Measurements from ENCODE around the gene GRPEL2. TPM values are rescaled to one million over a fixed set of nuclear protein-coding genes. Genes with fewer than 3 reads are reported as not detected.

Gene GRPEL2
- total and polyA plus RNA-seq, 2 donors (not counting 3 experiments of a cell fraction or from before 2014, with no cell fraction given) = 7.6 to 32.5 TPM

DNA sequence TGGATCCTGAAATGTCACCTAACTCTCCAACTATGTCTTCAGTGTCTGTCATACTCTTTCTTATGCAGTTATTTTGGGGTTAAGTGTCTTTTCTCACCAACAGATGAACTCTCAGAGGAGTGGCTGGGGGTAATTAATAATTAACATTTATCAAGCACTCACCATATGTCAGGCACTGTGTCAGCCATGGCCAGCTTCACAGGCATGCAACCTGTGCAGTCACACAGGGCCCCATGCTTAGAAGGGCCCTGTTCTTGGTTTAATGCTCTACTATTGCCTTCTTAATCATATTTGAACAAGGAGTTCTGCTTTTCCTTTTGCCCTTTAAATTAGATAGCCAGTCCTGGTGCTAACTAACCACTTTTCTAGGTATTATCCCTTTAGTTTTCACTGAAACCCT, 3.4 kb upstream of the GRPEL2 start:
- dilution Hi-C loops (cut with MboI; ENCODE audit: extremely low pct_ligation_motif_present, low sequenced_read_pairs) = no loop called here
- peak overlapping the region; percentile 23 for H2AFZ ChIP-seq (ENCODE audit: low read depth, low read length)
- peaks cover 17% of the 10 kb centered on the region for H3K4me1 ChIP-seq (ENCODE audit: control insufficient read depth, extremely low read depth, insufficient read depth, low read length)
- H3K4me3 ChIP-seq (replicated peaks in 1 of 3; ENCODE audit: insufficient read depth in 1 of 3, low read depth in 1 of 3, low read length in 3 of 3) = no peak overlapping the region
- ChIA-PET POLR2A (no interaction called here), CTCF (interaction anchor here (0.6 to 2.2 kb wide), 6 partner anchors 10 to 92 kb away, joined by 3 to 8 read pairs (median 4); no protein-coding TSS in a partner anchor)
- FAIRE-seq = no peak
- peaks cover 3 to 5% of the 10 kb centered on the region in 2 experiments for H3K36me3 ChIP-seq (ENCODE audit: control insufficient read depth in 2 of 2, extremely low read depth in 1 of 2, insufficient read depth in 2 of 2, low read length in 2 of 2)
- H4K20me1 ChIP-seq (replicated peaks; ENCODE audit: control insufficient read depth, extremely low read depth, insufficient read depth, low read length) = no peaks in the 10 kb centered on the region
- peaks cover 10% of the 10 kb centered on the region for H3K79me2 ChIP-seq (ENCODE audit: control insufficient read depth, insufficient read depth, low read length)
- H3K27ac ChIP-seq (ENCODE audit: insufficient read depth, low read depth, low read length) = no peak overlapping the region
- intact Hi-C loops (cut with micrococcal nuclease) = loop anchor here (10.0 kb wide), 1 partner anchor 207 kb away; no protein-coding TSS in a partner anchor
- no peaks in the 10 kb centered on the region for H3K9me3 ChIP-seq (replicated peaks; ENCODE audit: control insufficient read depth, insufficient read depth, low read length)
- BruUV-seq (replicated peaks) = no TSS peak
- H3K27me3 ChIP-seq (ENCODE audit: control insufficient read depth in 2 of 2, insufficient read depth in 2 of 2, low read length in 2 of 2) = no peaks in the 10 kb centered on the region
- H3K4me2 ChIP-seq (ENCODE audit: insufficient read depth, low read length) = no peak overlapping the region
- TF ChIP-seq MYC (IDR thresholded peaks at IDR 0.05; ENCODE audit: low read depth, low read length) = no peak
- TF ChIP-seq POLR2AphosphoS5 (IDR thresholded peaks at IDR 0.05; ENCODE audit: insufficient read depth, low read depth, low read length) = no peak
- TF ChIP-seq, protein P1, sequence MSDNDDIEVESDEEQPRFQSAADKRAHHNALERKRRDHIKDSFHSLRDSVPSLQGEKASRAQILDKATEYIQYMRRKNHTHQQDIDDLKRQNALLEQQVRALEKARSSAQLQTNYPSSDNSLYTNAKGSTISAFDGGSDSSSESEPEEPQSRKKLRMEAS (IDR thresholded peaks at IDR 0.05; ENCODE audit: insufficient read depth, insufficient read length) = no peak
- no peak for TF ChIP-seq GATA2 (IDR thresholded peaks at IDR 0.05; ENCODE audit: insufficient read depth, insufficient read length, low read depth, low read length)
- TF ChIP-seq JUN (IDR thresholded peaks at IDR 0.05; ENCODE audit: borderline replicate concordance, insufficient read depth, insufficient read length, low read depth) = no peak
- TF ChIP-seq FOS (IDR thresholded peaks at IDR 0.05; ENCODE audit: borderline replicate concordance, insufficient read depth, low read length) = no peak
- TF ChIP-seq, protein P2, sequence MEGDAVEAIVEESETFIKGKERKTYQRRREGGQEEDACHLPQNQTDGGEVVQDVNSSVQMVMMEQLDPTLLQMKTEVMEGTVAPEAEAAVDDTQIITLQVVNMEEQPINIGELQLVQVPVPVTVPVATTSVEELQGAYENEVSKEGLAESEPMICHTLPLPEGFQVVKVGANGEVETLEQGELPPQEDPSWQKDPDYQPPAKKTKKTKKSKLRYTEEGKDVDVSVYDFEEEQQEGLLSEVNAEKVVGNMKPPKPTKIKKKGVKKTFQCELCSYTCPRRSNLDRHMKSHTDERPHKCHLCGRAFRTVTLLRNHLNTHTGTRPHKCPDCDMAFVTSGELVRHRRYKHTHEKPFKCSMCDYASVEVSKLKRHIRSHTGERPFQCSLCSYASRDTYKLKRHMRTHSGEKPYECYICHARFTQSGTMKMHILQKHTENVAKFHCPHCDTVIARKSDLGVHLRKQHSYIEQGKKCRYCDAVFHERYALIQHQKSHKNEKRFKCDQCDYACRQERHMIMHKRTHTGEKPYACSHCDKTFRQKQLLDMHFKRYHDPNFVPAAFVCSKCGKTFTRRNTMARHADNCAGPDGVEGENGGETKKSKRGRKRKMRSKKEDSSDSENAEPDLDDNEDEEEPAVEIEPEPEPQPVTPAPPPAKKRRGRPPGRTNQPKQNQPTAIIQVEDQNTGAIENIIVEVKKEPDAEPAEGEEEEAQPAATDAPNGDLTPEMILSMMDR (IDR thresholded peaks at IDR 0.05; ENCODE audit: extremely low read depth in 1 of 2, insufficient read depth in 1 of 2, low read depth in 1 of 2, low read length in 2 of 2) = no peak
- TF ChIP-seq EZH2 (IDR thresholded peaks at IDR 0.05; ENCODE audit: borderline replicate concordance, low read depth, low read length, severe bottlenecking) = no peak
- TF ChIP-seq POLR2A (IDR thresholded peaks at IDR 0.05; ENCODE audit: low read depth, low read length) = no peak
- no peak overlapping the region for H3K9ac ChIP-seq (replicated peaks; ENCODE audit: extremely low read depth, insufficient read depth, low read length)
- DNase-seq (ENCODE audit: low read depth, low spot score) = no peak
- no peaks in the 10 kb centered on the region for H3K9me1 ChIP-seq (replicated peaks; ENCODE audit: control insufficient read depth, extremely low read depth, insufficient read depth, low read length)
